Smooth muscle cell (in vitro differentiated cells): ENCODE results near the gene FNDC11. TPM values are rescaled to one million over a fixed set of nuclear protein-coding genes. Genes with fewer than 3 reads are reported as not detected.
"Not testable (repeated sequence)": the region's sequence is repeated elsewhere in the genome, so short reads cannot be mapped to it uniquely, and the experiment has no call there.

Experiments used
- DNase-seq: peaks from one replicate; lab custom pipeline; 2025; ENCODE audit not compliant: unreplicated experiment; lab: John Stamatoyannopoulos, UW
- H2AFZ ChIP-seq: fragments of 200-600 bp; sonication (generic); 2 replicates; pipeline ENCODE4 v1.6.0; 2016; ENCODE audit warnings: antibody characterized with exemption, low read depth, mild to moderate bottlenecking
- H3F3A ChIP-seq: fragments of 200-600 bp; sonication (generic); 2 replicates; pipeline ENCODE4 v1.6.0; 2017; ENCODE audit warnings: antibody characterized with exemption, low read depth
- H3K27ac ChIP-seq: fragments of 200-600 bp; sonication (generic); 2 replicates; pipeline ENCODE4 v1.5.1; 2016; ENCODE audit warnings: low read depth, mild to moderate bottlenecking
- H3K27me3 ChIP-seq: fragments of 200-600 bp; sonication (generic); 2 replicates; pipeline ENCODE4 v1.6.1; 2016; ENCODE audit warnings: low read depth, mild to moderate bottlenecking
- H3K36me3 ChIP-seq: fragments of 200-600 bp; sonication (generic); 2 replicates; pipeline ENCODE4 v1.5.1; 2016; ENCODE audit warnings: low read depth
- H3K4me1 ChIP-seq: fragments of 200-600 bp; sonication (generic); 2 replicates; pipeline ENCODE4 v1.5.1; 2016; ENCODE audit warnings: low read depth
- H3K4me2 ChIP-seq: fragments of 200-600 bp; sonication (generic); 2 replicates; pipeline ENCODE4 v1.6.0; 2016; ENCODE audit warnings: mild to moderate bottlenecking
- H3K4me3 ChIP-seq: fragments of 200-600 bp; sonication (generic); 2 replicates; pipeline ENCODE4 v1.5.1; 2016; ENCODE audit warnings: mild to moderate bottlenecking
- H3K79me2 ChIP-seq: fragments of 200-600 bp; sonication (generic); 2 replicates; pipeline ENCODE4 v1.6.0; 2016; ENCODE audit warnings: low read depth, mild to moderate bottlenecking
- H3K9ac ChIP-seq: fragments of 200-600 bp; sonication (generic); 2 replicates; pipeline ENCODE4 v1.6.0; 2016; ENCODE audit warnings: low read depth
- H3K9me3 ChIP-seq: fragments of 200-600 bp; sonication (generic); replicated peaks from 2 replicates; pipeline ENCODE4 v1.5.1; 2016; ENCODE audit warnings: low read depth
- H4K20me1 ChIP-seq: fragments of 200-600 bp; sonication (generic); 2 replicates; pipeline ENCODE4 v1.6.0; 2016; ENCODE audit warnings: low read depth
- CTCF ChIP-seq: fragments of 200-600 bp; sonication (generic); IDR thresholded peaks from 2 replicates; pipeline ENCODE4 v1.5.1; 2017; ENCODE audit warnings: borderline replicate concordance, mild to moderate bottlenecking, antibody characterized with exemption; ENCODE audit not compliant: insufficient read depth, poor library complexity, severe bottlenecking
- WGBS: methylation state at CpG from one replicate; pipeline ENCODE4 v1.1.7; 2016; ENCODE audit warnings: low lambda C conversion rate; 5-methylcytosine and 5-hydroxymethylcytosine counted together
- polyA plus RNA-seq: library from polyadenylated mRNA; unstranded; fragments of >200 nt; fragmentation: Nextera tagmentation; extraction: Ambion mirVana; gene quantifications from 2 replicates; pipeline ENCODE4 v1.2.1, GENCODE V29; 2016
- total RNA-seq: library from RNA; depleted of rRNA; stranded (reverse); fragments of >200 nt; gene quantifications from 2 replicates; pipeline ENCODE4 v1.2.3, GENCODE V29; 2014

The FNDC11 gene
- total and polyA plus RNA-seq, 2 experiments from 2014 or later = 0.72 to 3.6 TPM

DNA sequence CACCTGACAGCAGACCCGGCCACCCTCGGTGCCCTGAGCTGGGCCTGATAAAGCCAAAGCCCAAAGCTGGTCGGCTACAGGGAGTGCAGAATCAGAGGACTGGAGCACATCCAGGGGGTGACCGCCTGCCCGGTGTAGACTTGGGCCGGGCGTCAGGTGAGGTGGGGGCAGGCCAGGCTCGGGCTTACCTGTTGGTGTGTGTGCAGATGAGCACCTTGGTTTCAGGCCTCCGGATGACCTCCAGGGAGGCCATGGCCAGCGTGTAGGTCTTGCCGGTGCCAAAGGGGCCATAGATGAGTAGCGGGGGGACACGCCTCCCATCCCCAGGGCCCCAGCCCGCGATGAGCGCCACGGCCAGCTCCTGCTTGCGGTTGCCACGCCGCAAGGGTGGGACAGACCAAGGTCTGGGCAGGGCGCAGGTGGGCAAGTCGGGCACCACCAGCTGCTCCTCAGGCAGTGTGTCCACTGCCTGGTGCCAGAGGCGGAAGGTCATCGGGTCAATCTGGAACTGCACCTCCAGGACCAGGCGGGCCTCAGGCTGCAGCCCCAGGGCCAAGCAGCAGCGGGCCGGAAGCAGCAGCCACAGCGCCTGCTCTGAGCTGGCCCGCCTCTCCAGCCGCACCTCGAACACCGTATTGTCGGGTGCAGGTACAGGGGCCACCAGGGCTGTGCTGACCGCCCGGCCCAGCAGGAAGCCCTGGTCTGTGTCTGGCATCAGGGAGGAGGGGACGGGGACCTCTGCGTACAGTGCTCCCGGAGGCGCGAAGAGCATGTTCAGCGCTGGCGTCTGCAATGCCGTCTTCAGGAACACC lies 14.4 kb downstream of the FNDC11 start:
- no peak for TF ChIP-seq CTCF
- DNase-seq = no peak
- H3K27ac ChIP-seq = no peak overlapping the region
- no peaks in the 10 kb centered on the region for H4K20me1 ChIP-seq
- no peaks in the 10 kb centered on the region for H3K79me2 ChIP-seq
- no peaks in the 10 kb centered on the region for H3K36me3 ChIP-seq
- H3F3A ChIP-seq = no peaks in the 10 kb centered on the region
- 97% methylated on average over 39 of the region's 43 CpGs for WGBS
- no peak overlapping the region for H3K4me3 ChIP-seq
- H3K9me3 ChIP-seq = no peaks in the 10 kb centered on the region
- no peaks in the 10 kb centered on the region for H3K27me3 ChIP-seq
- no peak overlapping the region for H3K4me2 ChIP-seq
- H2AFZ ChIP-seq = no peak overlapping the region
- H3K9ac ChIP-seq = no peak overlapping the region
- H3K4me1 ChIP-seq = peaks cover 2% of the 10 kb centered on the region

- H3K9me3 ChIP-seq = no peaks in the 10 kb centered on the region
- H4K20me1 ChIP-seq = no peaks in the 10 kb centered on the region
- peaks cover 4% of the 10 kb centered on the region for H3K4me1 ChIP-seq
- no peak overlapping the region for H3K27ac ChIP-seq
- H3K27me3 ChIP-seq = no peaks in the 10 kb centered on the region
- no peak overlapping the region for H3K4me2 ChIP-seq
- H3K4me3 ChIP-seq = no peak overlapping the region
- no peak for DNase-seq
- TF ChIP-seq CTCF = no peak
- no peaks in the 10 kb centered on the region for H3K36me3 ChIP-seq
- no peaks in the 10 kb centered on the region for H3K79me2 ChIP-seq
- H3F3A ChIP-seq = no peaks in the 10 kb centered on the region
- H3K9ac ChIP-seq = no peak overlapping the region
- 95% methylated on average over 43 of the region's 46 CpGs for WGBS
- H2AFZ ChIP-seq = no peak overlapping the region
Observed at GRCh38 chr20:63568986-63569949, 15.3 kb downstream of the FNDC11 start.

DNA sequence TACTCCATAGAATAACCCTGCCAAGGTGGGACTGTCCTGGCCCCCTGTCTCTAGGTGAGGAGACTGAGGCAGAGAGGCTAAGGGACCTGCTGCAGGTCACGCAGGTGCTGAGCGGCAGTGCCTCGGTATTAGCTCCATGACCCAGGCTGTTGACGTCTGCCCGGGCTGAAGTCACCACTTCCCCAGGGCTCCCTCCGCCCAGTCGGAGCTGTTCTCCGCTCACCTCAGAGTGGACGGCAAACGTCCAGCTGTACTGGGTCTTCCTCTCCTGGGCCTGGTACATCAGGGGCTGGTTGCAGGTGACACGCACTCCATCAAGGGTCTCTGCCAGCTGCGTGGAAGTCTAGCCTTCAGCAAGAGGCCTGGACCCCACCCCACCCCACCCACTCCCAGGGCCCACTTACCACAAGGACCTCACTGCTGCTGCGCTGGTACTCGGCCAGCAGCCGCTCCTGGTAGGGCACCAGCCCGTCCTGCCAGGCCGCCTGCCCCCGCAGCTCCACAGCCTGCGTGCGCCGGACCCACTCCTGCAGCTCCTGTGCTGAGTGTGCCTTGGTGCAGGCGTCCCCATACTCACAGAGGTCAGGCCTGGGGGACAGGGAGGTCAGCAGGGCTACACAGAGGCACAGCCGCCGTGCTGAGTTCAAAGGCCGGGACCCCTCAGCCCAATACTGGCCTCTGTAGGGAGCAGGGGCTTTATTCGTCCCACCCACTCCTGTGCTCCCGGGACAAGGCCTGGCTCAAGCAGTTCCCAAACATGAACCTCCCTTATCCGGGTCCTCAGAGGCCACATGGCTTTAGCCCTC lies 16.5 kb downstream of the FNDC11 start:
- Histone ChIP-seq H3K4me3 (no peak overlapping the region), H3K36me3 (no peaks in the 10 kb centered on the region), H3K79me2 (no peaks in the 10 kb centered on the region), H3K27ac (no peak overlapping the region), H3K9me3 (no peaks in the 10 kb centered on the region), H3K4me1 (peaks cover 4% of the 10 kb centered on the region), H3F3A (no peaks in the 10 kb centered on the region), H2AFZ (no peak overlapping the region), H4K20me1 (no peaks in the 10 kb centered on the region), H3K9ac (no peak overlapping the region), H3K4me2 (no peak overlapping the region), H3K27me3 (no peaks in the 10 kb centered on the region)
- no peak for TF ChIP-seq CTCF
- 96% methylated on average over 19 of the region's 28 CpGs for WGBS
- DNase-seq = no peak

DNA sequence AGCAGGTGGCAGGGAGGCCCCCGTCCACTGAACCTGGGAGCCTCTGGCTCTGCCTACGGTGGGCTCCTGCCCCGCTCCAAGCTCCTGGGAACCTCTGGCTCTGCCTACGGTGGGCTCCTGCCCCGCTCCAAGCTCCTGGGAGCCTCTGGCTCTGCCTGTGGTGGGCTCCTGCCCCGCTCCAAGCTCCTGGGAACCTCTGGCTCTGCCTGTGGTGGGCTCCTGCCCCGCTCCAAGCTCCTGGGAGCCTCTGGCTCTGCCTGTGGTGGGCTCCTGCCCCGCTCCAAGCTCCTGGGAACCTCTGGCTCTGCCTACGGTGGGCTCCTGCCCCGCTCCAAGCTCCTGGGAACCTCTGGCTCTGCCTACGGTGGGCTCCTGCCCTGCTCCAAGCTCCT lies 17.1 kb downstream of the FNDC11 start:
- not testable (repeated sequence) for H3K36me3 ChIP-seq, H2AFZ ChIP-seq, H3K9me3 ChIP-seq, H3K27ac ChIP-seq, H3K4me3 ChIP-seq, H3F3A ChIP-seq, H4K20me1 ChIP-seq, H3K27me3 ChIP-seq, H3K79me2 ChIP-seq, H3K9ac ChIP-seq, H3K4me1 ChIP-seq, DNase-seq, H3K4me2 ChIP-seq
- WGBS = 82% methylated on average over 11 of the region's 11 CpGs
